Hematopoietic multipotent progenitor cell treated with erythropoietin and hydrocortisone succinate and interleukin-3 and kit ligand, for 6 days (in vitro differentiated cells): ENCODE measurements around the gene NUB1.

Source experiments
- DNase-seq: peaks from one replicate; pipeline ENCODE4 v3.0.0-alpha.2; 2015

NUB1 gene

DNA sequence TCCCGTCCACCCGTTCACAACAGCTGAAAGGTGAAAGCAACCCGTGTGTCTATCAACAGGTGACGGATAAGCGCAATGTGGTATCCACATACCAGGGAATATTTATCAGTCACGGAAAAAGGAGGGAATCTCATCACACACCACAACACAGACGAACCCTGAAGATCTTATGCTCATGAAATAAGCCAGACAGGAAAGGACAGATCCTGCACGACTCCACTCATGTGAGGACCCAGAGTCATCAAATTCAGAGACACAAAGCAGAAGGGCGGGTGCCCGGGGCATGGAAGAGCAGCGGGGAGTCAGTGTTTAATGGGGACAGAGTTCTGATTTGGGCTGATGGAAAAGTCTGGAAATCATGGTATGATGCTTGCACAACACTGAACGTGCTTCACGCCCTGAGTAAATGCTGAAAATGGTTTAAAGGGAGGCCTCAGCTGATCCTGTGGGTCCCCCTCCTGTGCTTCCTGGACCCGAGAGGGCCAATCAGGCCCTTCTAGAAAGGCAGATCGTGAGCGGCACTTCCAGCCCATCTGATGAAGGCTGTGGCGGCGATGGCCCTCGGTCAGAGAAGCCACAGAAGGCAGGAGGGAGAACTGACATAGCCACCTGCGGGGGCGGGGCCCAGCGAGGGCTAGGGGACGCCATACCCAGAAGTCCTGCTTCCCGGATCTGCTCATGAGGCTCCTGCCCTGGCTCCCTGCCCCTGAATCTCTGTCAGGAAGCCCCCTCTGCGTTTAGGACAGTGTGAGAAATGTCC lies 49.2 kb downstream of the NUB1 start:
- no peak for DNase-seq

GRCh38 chr7:151391358-151391730 lies 49.7 kb downstream of the NUB1 start:
- DNase-seq: no peak

DNA sequence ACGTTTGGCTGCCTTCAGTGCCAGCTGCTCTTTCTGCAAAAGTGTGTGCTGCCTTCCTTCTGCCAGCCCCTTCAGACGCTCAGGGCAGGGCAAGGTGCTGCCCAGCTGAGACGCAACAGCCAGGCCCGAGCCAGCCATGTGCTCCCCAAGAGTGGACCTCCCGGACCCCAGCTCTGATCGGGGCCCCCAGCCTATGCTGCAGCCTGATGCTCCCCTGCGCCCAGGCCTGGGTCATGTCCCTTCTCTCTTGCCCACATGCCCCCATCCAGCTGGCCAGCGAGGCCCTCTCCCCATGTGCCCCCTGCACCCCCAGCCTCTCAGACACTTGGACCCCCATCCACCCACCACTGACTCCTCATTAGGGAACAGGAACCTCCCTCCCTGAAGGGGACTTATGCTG lies 50.4 kb downstream of the NUB1 start:
- no peak for DNase-seq

GRCh38 chr7:151392426-151392825 lies 50.8 kb downstream of the NUB1 start:
- no peak for DNase-seq

DNA sequence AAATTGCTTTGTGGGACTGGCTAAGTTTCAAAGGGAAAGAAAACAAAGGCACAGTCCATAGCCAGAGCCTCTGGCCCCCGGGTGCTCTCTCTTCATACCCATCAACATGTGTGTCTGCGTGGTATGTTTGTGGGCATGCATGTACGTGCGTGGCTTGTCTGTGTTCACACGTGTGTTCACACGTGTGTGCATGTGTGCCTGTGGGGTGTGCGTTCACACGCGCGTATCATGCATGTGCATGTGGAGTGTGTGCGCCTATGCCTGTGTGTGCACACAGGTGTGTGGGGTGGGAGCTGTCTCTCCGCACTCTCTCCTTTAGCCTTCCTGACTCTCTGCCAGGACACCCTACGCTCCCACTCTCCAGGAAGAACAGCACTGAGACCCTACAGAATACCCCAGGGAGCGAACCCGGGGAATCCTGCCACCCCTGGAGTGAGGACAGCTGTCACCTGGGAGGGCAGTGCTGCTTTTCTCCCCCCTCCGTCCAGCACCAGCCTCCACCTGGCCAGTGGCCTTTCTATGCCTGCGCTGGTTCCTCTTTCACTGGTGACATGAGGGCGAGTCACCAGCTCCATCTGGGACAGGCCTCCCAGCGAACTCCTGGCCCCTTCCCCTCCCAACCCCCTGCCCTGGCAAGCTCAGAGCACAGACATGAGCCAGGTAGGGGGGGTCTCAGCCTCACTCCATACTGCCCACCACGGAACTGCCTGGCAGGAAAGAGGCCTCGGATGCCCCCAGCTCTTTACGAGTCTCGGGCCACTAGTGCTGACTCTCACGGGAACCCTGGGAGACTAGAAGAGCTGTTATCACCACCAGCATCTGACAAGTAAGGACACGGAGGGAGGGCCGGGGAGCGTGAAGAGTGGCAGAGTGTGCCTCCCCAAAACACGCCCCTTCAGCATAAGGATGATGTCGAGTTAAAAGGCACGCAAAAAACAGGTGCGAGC lies 51.7 kb downstream of the NUB1 start:
- peak; percentile 25 for DNase-seq

DNA sequence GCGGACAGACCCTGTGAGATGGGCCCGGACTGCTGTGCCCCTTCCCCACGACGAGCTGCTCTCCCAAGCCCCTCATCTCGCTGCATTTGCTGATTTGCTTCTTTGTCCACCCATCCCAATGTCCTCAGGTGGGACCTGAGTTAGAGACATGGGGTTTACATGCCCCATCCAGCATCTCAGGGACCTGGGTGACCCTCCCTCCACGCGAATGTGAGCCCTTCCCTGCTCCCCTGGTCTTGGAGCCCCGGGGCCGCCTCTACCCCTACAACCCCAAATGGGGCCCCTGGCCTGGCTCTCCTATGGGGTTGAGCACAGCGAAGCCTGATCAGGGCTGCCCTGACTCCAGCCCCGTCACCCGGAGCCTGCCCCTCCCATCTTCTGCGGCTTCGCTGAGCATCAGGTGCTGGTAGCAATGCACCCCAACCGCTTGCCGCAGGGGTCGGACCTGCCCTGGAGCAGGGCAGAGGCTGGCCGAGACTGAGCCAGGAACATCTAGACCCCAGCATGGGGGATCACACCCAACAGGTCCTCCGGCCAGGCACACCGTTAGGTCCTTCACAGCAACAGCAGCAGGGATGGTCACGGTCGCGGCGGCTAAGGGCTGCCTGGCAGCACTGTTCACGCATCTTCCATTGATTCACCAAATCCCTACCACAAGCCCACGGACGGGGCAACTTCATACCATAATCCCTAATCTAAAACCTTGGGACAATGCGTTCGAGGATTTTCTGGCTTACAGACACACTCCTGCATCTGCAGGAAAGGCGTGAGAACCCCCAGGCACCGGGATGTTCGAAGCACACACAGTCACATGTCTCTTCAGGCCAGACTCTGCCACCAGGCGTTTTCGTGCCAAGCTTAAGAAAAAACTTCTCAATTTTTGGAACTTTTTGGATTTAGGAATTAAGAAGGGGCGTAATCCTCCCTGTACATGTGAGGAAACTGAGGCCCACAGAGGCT lies 52.7 kb downstream of the NUB1 start:
- DNase-seq: no peak

GRCh38 chr7:151395036-151395367 lies 53.4 kb downstream of the NUB1 start:
- DNase-seq: no peak

DNA sequence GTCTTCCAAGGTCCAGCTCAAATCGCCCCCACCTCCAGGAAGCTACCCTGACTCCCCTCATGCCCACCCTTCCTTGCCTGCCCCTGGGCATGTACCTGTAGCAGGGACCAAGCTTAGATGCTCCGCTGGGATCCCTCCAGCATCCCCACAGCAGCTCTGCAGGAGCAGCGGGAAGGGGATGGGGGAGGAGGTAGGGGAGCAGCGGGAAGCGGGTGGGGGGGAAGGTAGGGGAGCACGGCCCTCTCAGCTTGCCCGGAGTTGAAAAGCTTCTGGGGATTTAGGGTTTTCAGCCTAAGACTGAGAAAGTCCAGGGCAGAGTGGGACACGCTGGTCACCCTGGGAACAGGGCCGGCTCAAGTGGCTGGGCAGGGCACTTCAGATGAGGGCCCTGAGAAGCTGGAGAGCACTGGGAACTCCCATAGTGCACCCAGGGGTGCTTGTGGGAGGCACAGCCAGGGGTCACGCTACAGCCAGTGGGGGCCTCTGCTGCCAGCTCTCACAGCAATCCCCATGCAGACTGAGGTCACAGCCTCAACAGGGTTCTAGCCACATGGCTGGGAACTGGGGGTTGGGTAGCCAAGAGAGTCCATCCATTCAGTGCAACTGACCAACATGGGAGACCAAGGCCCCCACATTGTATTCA lies 54.8 kb downstream of the NUB1 start:
- DNase-seq: no peak

GRCh38 chr7:151397026-151397425 lies 55.4 kb downstream of the NUB1 start:
- no peak for DNase-seq

DNA sequence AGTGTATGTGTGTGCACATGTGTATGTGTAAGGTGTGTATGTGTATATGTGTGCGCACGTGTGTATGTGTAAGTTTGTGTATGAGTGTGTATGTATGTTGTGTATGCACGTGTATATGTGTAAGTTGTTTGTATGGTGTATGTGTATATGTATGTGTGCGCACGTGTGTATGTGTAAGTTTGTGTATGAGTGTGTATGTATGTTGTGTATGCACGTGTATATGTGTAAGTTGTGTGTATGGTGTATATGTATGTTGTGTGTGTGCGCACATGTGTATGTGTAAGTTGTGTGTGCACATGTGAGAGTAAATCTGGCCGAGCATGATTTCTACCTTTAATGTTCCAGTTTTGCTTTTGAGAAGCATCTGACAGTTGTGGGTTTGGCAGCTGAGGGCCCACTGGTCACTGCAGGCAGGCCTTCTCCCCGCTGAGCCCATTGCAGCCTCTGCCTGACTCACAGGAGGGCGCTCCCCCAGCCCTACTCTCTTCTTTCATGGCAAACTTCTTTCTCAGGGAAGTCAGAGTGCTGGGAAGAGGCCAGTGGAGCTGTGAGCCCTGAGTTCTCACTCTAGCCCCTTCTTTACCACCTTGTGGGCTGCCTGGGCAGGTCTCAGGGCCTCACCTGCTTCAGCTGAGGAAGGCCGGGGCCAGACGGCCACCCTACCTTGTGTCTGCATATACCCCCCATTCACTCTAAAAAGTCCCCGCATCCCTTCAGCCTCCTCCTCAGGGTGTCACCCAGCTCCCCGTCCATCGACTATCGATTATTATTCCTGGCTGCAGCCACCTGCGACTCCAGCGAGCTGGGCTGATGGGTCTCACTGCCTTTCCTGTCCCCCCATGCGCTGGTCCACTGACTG lies 57.1 kb downstream of the NUB1 start:
- no peak for DNase-seq

- no peak for DNase-seq
Observed at GRCh38 chr7:151399305-151399601, 57.6 kb downstream of the NUB1 start.

DNA sequence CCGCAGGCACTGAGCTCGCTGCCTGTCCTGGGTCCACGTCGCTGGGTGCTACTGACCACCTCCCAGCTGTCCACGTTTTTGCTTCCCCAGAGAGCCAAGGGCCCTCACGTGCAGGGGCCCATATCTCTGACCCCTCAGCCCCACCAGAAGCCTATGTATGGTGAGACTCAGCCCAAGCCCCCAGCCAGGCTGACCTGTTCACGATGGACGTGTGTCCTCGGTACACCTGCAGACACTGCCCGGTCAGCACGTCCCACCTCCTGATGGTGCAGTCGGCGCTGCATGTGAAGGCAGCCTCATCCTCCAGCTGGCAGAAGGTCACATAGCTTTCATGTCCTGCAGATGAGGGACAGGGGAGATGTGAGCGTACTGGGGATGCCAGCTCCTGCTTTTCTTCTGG lies 58.3 kb downstream of the NUB1 start:
- no peak for DNase-seq

DNA sequence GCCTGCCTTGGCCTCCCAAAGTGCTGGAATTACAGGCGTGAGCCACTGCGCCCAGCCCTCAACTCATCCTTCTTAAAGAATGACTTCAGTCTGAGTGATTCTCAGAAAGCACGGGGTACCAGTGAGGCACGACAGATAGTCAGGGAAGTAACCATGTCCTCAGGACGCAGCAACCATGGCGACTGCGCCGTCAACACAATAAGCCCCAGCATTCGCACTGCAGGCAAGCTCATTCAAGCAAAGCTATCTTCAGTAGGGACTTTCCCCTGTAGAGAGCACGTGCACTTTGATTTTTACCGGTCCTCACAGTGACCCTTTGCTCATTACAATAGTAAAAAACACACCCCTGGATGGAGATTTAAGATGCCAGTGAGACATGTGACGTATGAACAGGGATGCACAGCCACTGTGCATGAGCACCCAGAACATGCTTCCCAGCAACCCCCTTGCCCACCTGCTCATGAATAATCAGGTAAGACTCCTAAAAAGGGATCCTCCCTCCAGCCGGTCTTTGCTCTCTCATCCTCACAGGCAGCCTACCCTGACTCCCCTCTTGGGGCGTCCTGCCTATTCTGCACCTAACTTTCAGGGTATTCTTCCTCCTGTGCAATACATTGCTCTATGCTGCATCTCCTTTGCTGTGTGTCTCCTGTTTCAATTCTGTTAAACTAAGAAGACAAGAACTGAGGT lies 59.2 kb downstream of the NUB1 start:
- DNase-seq: no peak

- DNase-seq: no peak
Observed at GRCh38 chr7:151402029-151402835, 60.6 kb downstream of the NUB1 start.

DNA sequence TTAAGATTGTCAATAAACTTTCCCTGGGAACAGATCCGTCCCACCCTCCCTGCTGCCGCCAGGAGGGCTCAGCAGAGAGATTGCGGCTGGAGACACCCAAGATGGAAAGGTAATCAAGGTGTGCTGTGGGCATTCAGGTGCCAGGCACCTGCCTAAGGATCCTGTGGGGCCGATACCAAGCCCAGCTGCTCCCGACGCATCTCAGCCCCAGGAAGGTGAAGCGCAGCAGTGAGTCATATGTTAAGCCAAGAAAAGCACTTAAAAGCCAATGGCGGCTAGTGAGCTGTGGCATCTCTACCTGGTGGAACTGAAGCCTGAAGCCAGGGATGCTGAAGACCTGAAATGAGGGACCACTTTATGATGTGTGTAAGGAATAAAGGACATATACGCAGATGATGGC lies 62.2 kb downstream of the NUB1 start:
- DNase-seq: no peak

DNA sequence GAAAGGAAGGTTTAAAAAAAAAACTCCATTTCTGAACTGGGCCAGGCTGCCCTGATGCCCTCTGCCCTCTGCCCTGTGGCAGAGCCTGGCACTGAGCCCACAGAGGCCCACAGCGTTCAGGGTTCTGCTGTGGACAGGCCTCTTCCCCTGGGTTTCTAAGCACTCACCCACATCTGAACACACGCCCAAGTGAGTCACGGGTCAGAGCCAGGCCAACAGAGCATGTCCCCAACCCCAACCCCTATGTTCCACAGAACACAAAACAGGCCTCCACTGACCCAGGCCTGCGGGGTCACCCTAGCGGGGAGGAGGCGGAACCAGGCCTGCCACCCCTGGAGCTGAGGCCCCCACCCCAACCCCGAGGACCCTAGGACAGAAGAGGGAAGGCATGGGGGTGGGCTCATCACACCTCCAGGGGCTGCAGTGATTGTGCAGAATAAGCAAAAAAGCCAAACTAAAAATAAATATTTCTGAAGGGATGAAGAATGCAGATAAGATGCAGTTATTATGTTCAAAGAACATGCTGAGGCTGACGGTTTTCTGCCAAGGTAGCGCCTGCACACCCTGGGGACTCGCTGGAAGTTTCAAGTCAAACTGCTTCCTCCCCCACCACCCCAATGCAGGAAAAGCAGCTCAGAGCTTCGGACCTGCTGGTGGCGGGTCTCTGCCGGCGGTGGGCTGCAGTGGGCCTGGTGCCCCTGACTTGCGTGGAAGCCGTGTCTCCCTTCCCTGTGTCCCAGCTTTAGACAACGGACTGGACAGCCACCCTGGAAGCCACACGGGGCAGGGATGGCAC lies 62.8 kb downstream of the NUB1 start:
- DNase-seq: no peak

DNA sequence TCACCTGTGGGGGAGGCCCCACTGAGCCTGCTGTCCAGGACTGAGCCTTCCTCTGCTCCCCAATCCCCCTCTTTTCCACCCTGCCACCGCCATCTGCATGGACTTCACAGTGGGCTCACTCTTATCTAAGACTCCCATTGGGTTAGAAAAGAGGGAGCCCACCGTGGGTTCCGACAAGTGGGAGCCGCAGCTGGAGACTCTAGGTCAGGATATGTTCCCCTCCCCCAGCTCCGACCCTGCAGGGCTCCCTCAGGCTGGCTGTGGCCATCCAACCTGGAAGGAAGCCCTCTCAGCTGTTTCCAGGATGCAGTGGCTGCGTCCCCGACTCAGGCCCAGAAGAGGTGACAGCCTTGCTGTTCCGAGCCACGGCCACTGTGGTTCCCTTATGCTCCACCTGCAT lies 63.4 kb downstream of the NUB1 start:
- DNase-seq: no peak

DNA sequence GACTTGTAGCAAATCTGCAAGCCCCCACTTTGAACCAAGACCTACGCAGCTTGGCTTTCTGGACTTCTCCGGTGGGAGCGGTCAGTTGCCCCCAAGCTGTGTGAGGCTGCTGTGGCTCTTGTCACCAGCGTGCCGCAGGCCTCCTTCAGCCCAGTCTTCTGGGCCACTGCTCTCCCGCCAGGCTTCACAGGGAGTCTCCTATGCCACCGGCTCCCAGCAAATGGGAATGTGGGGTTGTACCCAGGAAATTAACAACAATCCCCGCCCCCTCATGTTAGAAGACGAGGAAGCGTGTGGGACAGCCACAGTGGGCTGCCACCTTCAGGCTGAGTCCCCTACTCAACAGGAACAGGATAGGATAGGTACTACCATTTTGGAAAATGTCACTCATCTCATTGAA lies 64.0 kb downstream of the NUB1 start:
- DNase-seq: no peak

- no peak for DNase-seq
Observed at GRCh38 chr7:151406051-151406875, 64.7 kb downstream of the NUB1 start.
